Ovary (tissue), 9 donors: ENCODE results near the gene RASGRF2. TPM values are rescaled to one million over a fixed set of nuclear protein-coding genes. Genes with fewer than 3 reads are reported as not detected.

Experiments used
- DNase-seq, 5 donors: peaks; one replicate each; pipeline ENCODE4 v3.0.0-alpha.2; 2019 to 2020
- H3K27ac ChIP-seq, 2 donors: fragments of 200-600 bp; one replicate each; pipeline versions ENCODE4 v1.5.1 to v1.8.0; 2019 to 2022
- H3K27me3 ChIP-seq: fragments of 200-600 bp; one replicate; pipeline ENCODE4 v1.8.0; 2022
- H3K36me3 ChIP-seq: fragments of 200-600 bp; sonication (generic); one replicate; pipeline ENCODE4 v1.5.1; 2019
- H3K4me1 ChIP-seq: one replicate; pipeline ENCODE4 v1.8.1; 2013; ENCODE audit warnings: mild to moderate bottlenecking, moderate library complexity; ENCODE audit not compliant: insufficient read depth
- H3K4me3 ChIP-seq: fragments of 200-600 bp; sonication (generic); one replicate; pipeline ENCODE4 v1.5.1; 2017
- H3K9me3 ChIP-seq, 2 donors: fragments of 200-600 bp in 1 of 2; sonication (generic) in 1 of 2; one replicate each; pipeline versions ENCODE4 v1.5.1 to v1.8.1; 2013 to 2019; ENCODE audit warnings: mild to moderate bottlenecking in 1 of 2, moderate library complexity in 1 of 2
- EP300 ChIP-seq: sonication (generic); formaldehyde crosslinking; IDR thresholded peaks from one replicate; pipeline ENCODE4 v1.6.1; 2017; ENCODE audit warnings: antibody characterized with exemption
- POLR2A ChIP-seq: fragments of 450-650 bp; IDR thresholded peaks from one replicate; pipeline ENCODE4 v1.6.1; 2017; ENCODE audit warnings: antibody characterized with exemption, mild to moderate bottlenecking, moderate library complexity
- WGBS, 3 donors: extraction: QIAGEN DNeasy Blood & Tissue Kit in 1 of 3; methylation state at CpG; one replicate each; pipeline versions ENCODE4 v1.1.5 to v1.1.7; 2013 to 2017; 5-methylcytosine and 5-hydroxymethylcytosine counted together
- intact Hi-C, 4 donors: fragments of 100-400 bp; cut with DNase I; formaldehyde crosslinking; loops; one replicate each; pipeline versions ENCODE4 v1.11.0 to v1.15.1; 2022 to 2023
- polyA plus RNA-seq, 2 donors: library from polyadenylated mRNA; stranded (reverse); fragments of 200-250 nt in 1 of 2; fragments of 350-450 nt in 1 of 2; fragmentation: Illumina TruSeq in 1 of 2; extraction: RNeasy Lipid Tissue Mini Kit (QIAGEN cat#74804) in 1 of 2; gene quantifications; one replicate each; pipeline ENCODE4 v1.2.3, GENCODE V29; 2013 to 2014
- total RNA-seq, 7 donors: library from RNA; depleted of rRNA in 2 of 7; stranded (reverse); fragments of >200 nt in 2 of 7; fragmentation: NEBNext Ultra II Directional in 3 of 7; extraction: Animal tissue kit (Norgen Biotek cat#: 25700) in 3 of 7; gene quantifications; one replicate each; pipeline versions ENCODE4 v1.1.0 to v1.2.4, GENCODE V29; 2016 to 2023
- TF ChIP-seq, protein P1 (sequence below), 3 donors: fragments of 450-650 bp in 2 of 3; fragments of 200-600 bp in 1 of 3; IDR thresholded peaks; one replicate each; pipeline versions ENCODE4 v1.5.1 to v1.8.0; 2016 to 2022; ENCODE audit warnings: antibody characterized with exemption in 3 of 3, mild to moderate bottlenecking in 1 of 3
- donor health status: DM: no; HTN: no; CAD: no; lungs with moderate emphysema.
- donor health status: DM: no; HTN: no; CAD: no.
- donor health status: Bipolar disorder and iron deficiency.
- donor health status: DM: yes; HTN: yes; CAD: no.
- donor health status: DM: no; HTN: no; CAD: no.
- donor health status: DM: yes; HTN: yes; CAD: no.

RASGRF2 gene
- total and polyA plus RNA-seq, 9 donors, result 8.6 to 55.1 (median 23.0) TPM

DNA sequence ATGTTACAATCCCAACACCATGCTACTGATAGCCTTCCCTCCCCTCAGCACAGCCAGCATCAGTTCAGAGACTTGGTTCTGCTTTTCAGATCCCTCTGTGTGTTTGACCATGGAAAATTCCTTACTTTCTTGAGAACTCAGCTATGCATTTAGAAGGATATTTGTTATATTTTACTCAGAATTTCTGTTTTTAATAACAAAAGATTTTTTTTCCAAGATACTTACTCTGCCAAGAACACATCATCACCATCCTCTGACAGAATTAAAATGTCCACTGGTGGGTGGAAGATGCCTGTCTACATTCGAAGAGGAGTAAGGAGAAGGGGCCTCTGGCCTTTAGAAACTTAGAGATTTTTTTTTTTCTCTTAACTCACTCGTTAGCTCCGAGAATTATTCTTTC lies 216.9 kb downstream of the RASGRF2 start:
- Histone ChIP-seq H3K36me3 (no peaks in the 10 kb centered on the region), H3K27me3 (no peaks in the 10 kb centered on the region), H3K4me3 (no peak overlapping the region), H3K4me1 (no peaks in the 10 kb centered on the region), H3K9me3 (no peaks in the 10 kb centered on the region), H3K27ac (no peak overlapping the region)
- 43 to 58% (median 57%) methylated on average over 3 of the region's 3 CpGs for WGBS, 3 donors
- DNase-seq, result no peak
- intact Hi-C loops, result no loop called here
- no peak for TF ChIP-seq POLR2A
- TF ChIP-seq, protein P1, sequence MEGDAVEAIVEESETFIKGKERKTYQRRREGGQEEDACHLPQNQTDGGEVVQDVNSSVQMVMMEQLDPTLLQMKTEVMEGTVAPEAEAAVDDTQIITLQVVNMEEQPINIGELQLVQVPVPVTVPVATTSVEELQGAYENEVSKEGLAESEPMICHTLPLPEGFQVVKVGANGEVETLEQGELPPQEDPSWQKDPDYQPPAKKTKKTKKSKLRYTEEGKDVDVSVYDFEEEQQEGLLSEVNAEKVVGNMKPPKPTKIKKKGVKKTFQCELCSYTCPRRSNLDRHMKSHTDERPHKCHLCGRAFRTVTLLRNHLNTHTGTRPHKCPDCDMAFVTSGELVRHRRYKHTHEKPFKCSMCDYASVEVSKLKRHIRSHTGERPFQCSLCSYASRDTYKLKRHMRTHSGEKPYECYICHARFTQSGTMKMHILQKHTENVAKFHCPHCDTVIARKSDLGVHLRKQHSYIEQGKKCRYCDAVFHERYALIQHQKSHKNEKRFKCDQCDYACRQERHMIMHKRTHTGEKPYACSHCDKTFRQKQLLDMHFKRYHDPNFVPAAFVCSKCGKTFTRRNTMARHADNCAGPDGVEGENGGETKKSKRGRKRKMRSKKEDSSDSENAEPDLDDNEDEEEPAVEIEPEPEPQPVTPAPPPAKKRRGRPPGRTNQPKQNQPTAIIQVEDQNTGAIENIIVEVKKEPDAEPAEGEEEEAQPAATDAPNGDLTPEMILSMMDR (IDR thresholded peaks at IDR 0.05), result no peak
- no peak for TF ChIP-seq EP300

DNA sequence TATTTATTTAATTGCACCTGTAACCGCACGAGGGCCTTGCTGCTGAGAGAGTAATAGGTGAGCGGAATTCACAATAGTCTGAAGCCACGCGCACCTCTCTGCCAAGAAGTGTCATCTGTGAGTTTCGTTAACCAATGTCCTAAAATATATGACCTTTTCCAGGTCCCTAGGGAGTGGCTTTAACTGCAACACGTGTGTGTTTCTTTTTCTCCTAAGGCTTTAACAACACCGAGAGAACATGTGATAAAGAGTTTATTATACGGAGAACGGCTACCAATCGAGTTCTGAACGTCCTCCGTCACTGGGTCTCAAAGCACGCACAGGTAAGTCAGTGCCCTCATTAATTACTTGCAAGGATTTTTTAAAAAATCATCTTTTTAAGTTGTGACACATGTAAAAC lies 219.8 kb downstream of the RASGRF2 start:
- Histone ChIP-seq H3K4me3 (no peak overlapping the region), H3K4me1 (no peaks in the 10 kb centered on the region), H3K27me3 (no peaks in the 10 kb centered on the region), H3K9me3 (no peaks in the 10 kb centered on the region), H3K36me3 (no peaks in the 10 kb centered on the region), H3K27ac (no peak overlapping the region)
- DNase-seq, result no peak
- WGBS, 3 donors, result 77 to 83% (median 82%) methylated on average over 14 of the region's 14 CpGs
- intact Hi-C loops, result no loop called here
- TF ChIP-seq, protein P1 (IDR thresholded peaks at IDR 0.05), result no peak
- no peak for TF ChIP-seq EP300
- no peak for TF ChIP-seq POLR2A

DNA sequence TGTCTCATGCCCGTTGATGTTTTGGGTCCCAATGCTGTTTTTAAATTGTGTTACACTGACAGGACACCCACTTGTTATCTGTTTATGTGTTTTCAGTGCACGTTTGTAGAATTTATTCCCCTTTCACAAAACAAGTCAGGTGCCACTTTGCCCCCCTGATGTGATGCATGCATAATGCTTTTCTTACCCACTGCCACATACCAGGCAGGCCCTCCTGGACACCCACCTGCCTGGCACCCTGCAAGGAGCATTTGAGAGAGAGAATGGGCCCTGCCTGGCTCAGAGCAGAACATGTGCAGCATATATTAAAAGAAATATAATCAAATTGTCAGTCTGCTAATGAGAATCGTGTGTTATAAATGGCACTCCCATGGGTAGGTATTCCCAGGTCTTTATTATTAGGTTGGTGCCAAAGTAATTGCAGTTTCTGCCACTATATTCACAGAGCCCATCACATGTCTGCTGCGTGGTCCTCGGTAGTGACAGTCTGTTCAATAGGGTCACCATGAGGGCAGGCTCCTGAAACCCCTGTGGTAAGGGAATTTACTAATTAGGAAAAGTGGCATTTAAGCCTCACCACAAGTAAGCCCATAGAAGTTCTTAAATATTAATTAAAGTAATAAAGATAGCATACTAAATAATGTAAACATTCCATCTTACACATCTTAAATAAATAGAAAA lies 220.8 kb downstream of the RASGRF2 start:
- no peaks in the 10 kb centered on the region for H3K4me1 ChIP-seq
- WGBS, 3 donors, result 67 to 70% (median 68%) methylated on average over 5 of the region's 5 CpGs
- H3K27ac ChIP-seq, result no peak overlapping the region
- H3K36me3 ChIP-seq, result no peaks in the 10 kb centered on the region
- TF ChIP-seq EP300, result no peak
- TF ChIP-seq POLR2A, result no peak
- TF ChIP-seq, protein P1 (IDR thresholded peaks at IDR 0.05), result no peak
- no peak overlapping the region for H3K4me3 ChIP-seq
- H3K27me3 ChIP-seq, result no peaks in the 10 kb centered on the region
- DNase-seq, result no peak
- H3K9me3 ChIP-seq, result no peaks in the 10 kb centered on the region
- intact Hi-C loops, result no loop called here

DNA sequence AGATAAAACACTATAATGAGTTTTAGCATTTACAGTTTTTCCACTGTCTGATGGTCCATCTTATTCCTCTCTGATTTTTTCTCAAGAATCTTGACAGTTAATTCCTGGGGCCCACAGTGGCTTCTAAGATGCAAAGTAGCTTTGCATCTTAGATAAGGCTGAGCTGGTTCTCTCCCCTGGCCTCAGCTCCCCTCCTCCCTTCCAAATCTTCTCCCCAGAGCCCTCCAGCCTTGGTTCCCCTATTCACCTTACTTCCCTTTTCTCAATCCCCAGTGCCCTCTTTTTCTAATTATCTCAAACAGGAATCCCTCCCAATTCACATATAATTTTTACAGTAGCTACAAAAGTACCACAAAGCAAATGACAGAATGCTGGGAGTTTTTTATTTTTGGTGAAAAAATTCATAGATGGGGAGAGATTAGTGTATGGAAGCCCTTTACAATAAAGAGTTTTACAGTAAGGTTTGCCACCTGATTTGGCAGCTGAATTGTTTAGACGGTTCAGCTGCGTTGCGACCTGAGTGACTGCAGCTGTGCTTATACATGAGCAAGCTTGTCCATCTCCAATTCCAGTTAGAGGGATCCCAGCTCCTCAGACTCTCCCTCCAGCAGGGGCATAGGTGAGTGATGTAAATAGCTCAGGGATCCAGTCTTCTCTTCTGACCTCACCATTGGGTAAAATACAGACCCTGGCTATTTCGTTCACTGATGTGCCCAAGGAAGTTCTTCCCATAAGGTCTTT lies 221.6 kb downstream of the RASGRF2 start:
- DNase-seq, result no peak
- WGBS, 3 donors, result 66 to 75% (median 71%) methylated on average over 4 of the region's 4 CpGs
- intact Hi-C loops, result no loop called here
- Histone ChIP-seq H3K9me3 (no peaks in the 10 kb centered on the region), H3K4me3 (no peak overlapping the region), H3K36me3 (no peaks in the 10 kb centered on the region), H3K27ac (no peak overlapping the region), H3K27me3 (no peaks in the 10 kb centered on the region), H3K4me1 (no peaks in the 10 kb centered on the region)
- TF ChIP-seq, protein P1 (IDR thresholded peaks at IDR 0.05), result no peak
- no peak for TF ChIP-seq POLR2A
